ENCODE data around the gene SLC16A6. TPM values are rescaled to one million over a fixed set of nuclear protein-coding genes. Genes with fewer than 3 reads are reported as not detected.

The SLC16A6 gene
- total RNA-seq, 1 experiment from 2014 or later = 0.22 TPM

GRCh38 chr17:68324654-68325336 lies 33.9 kb upstream of the SLC16A6 start:
- DNase-seq (ENCODE audit: low spot score) (no peak), ATAC-seq (no peak)
- POLR2A ChIA-PET = interaction anchor here (0.6 kb wide), 1 partner anchor 104 kb away, joined by 3 read pairs; no protein-coding TSS in a partner anchor
- no peak for TF ChIP-seq ZMAT4 (CRISPR knock-in tag; IDR thresholded peaks at IDR 0.05)
- no peak for TF ChIP-seq ATF2 (CRISPR knock-in tag; IDR thresholded peaks at IDR 0.05; ENCODE audit: borderline replicate concordance, low read depth)
- no peak for TF ChIP-seq RELA (CRISPR knock-in tag; IDR thresholded peaks at IDR 0.05; ENCODE audit: borderline replicate concordance)
- TF ChIP-seq ZNF317 (CRISPR knock-in tag; IDR thresholded peaks at IDR 0.05; ENCODE audit: borderline replicate concordance, low read depth) = no peak
- TF ChIP-seq E2F5 (CRISPR knock-in tag; IDR thresholded peaks at IDR 0.05) = no peak
- no peak for TF ChIP-seq NR3C1 (CRISPR knock-in tag; conservative IDR thresholded peaks at IDR 0.05; ENCODE audit: low read depth)
- no peaks in the 10 kb centered on the region; the same call in none of the 2 replicates for H3K27me3 Mint-ChIP-seq (ENCODE audit: low read depth)
- peaks cover 19% of the 10 kb centered on the region for H3K4me1 Mint-ChIP-seq
- CTCF ChIA-PET = interaction anchor here (1.2 kb wide), 1 partner anchor 74 kb away, joined by 4 read pairs; no protein-coding TSS in a partner anchor
- H3K4me3 Mint-ChIP-seq = no peak overlapping the region
- H3K36me3 Mint-ChIP-seq = peaks cover 6% of the 10 kb centered on the region; the same call in 1 of the 2 replicates
- no peak overlapping the region for H3K27ac Mint-ChIP-seq
- H3K9me3 Mint-ChIP-seq = peaks cover 12% of the 10 kb centered on the region

- H3K27me3 Mint-ChIP-seq (ENCODE audit: low read depth) = no peaks in the 10 kb centered on the region; the same call in none of the 2 replicates
- no peak for ATAC-seq
- peaks cover 6% of the 10 kb centered on the region; the same call in 1 of the 2 replicates for H3K36me3 Mint-ChIP-seq
- peaks cover 12% of the 10 kb centered on the region for H3K9me3 Mint-ChIP-seq
- no peak for DNase-seq (ENCODE audit: low spot score)
- H3K27ac Mint-ChIP-seq = no peak overlapping the region
- POLR2A ChIA-PET = no interaction called here
- no peak for TF ChIP-seq ZNF671 (CRISPR knock-in tag; IDR thresholded peaks at IDR 0.05)
- TF ChIP-seq ZNF138 (CRISPR knock-in tag; conservative IDR thresholded peaks at IDR 0.05) = no peak
- no peak for TF ChIP-seq EMX1 (CRISPR knock-in tag; IDR thresholded peaks at IDR 0.05)
- no peak for TF ChIP-seq OVOL2 (CRISPR knock-in tag; IDR thresholded peaks at IDR 0.05; ENCODE audit: borderline replicate concordance)
- TF ChIP-seq TP53 (CRISPR knock-in tag; IDR thresholded peaks at IDR 0.05) = no peak
- TF ChIP-seq NFYB (CRISPR knock-in tag; conservative IDR thresholded peaks at IDR 0.05; ENCODE audit: low read depth) = no peak
- no peak for TF ChIP-seq ATF1 (CRISPR knock-in tag; IDR thresholded peaks at IDR 0.05)
- no peak for TF ChIP-seq RORB (CRISPR knock-in tag; IDR thresholded peaks at IDR 0.05)
- TF ChIP-seq ZNF232 (CRISPR knock-in tag; IDR thresholded peaks at IDR 0.05) = no peak
- TF ChIP-seq ZNF425 (CRISPR knock-in tag; conservative IDR thresholded peaks at IDR 0.05) = no peak
- no peak for TF ChIP-seq KAT7 (CRISPR knock-in tag; IDR thresholded peaks at IDR 0.05; ENCODE audit: borderline replicate concordance)
- TF ChIP-seq ZNF532 (CRISPR knock-in tag; IDR thresholded peaks at IDR 0.05; ENCODE audit: borderline replicate concordance) = no peak
- no peak for TF ChIP-seq CREM (CRISPR knock-in tag; IDR thresholded peaks at IDR 0.05)
- TF ChIP-seq ATF2 (CRISPR knock-in tag; IDR thresholded peaks at IDR 0.05; ENCODE audit: borderline replicate concordance, low read depth) = no peak
- no peak for TF ChIP-seq ESRRA (CRISPR knock-in tag; IDR thresholded peaks at IDR 0.05; ENCODE audit: borderline replicate concordance)
- no peak for TF ChIP-seq CREB1 (CRISPR knock-in tag; IDR thresholded peaks at IDR 0.05)
- TF ChIP-seq ZNF263 (CRISPR knock-in tag; IDR thresholded peaks at IDR 0.05; ENCODE audit: low read depth) = no peak
- no peak overlapping the region for H3K4me3 Mint-ChIP-seq
- CTCF ChIA-PET = interaction anchor here (0.7 to 1.2 kb wide), 2 partner anchors 53 to 75 kb away, joined by 4 read pairs; no protein-coding TSS in a partner anchor
- peaks cover 22% of the 10 kb centered on the region for H3K4me1 Mint-ChIP-seq
Observed at GRCh38 chr17:68324114-68324513, 33.2 kb upstream of the SLC16A6 start.
